Loucy (cell line): ENCODE measurements around the gene CFAP54.
"Not testable (repeated sequence)": the region's sequence is repeated elsewhere in the genome, so short reads cannot be mapped to it uniquely, and the experiment has no call there.

ENCODE experiments used
- H2AFZ ChIP-seq: fragments of 200-600 bp; sonication (generic); 2 replicates; pipeline ENCODE4 v1.6.0; 2016; ENCODE audit warnings: antibody characterized with exemption, mild to moderate bottlenecking, low read length, moderate library complexity
- H3F3A ChIP-seq: fragments of 200-600 bp; 2 replicates; pipeline ENCODE4 v1.6.0; 2016; ENCODE audit warnings: antibody characterized with exemption, low read depth, mild to moderate bottlenecking
- H3K27me3 ChIP-seq: fragments of 200-600 bp; sonication (generic); 2 replicates; pipeline ENCODE4 v1.6.1; 2014; ENCODE audit warnings: low read length, mild to moderate bottlenecking; ENCODE audit not compliant: insufficient read depth, poor library complexity, severe bottlenecking
- H3K36me3 ChIP-seq: fragments of 200-600 bp; sonication (generic); 2 replicates; pipeline ENCODE4 v1.6.1; 2016; ENCODE audit warnings: low read length; ENCODE audit not compliant: insufficient read depth
- H3K4me1 ChIP-seq: fragments of 200-600 bp; sonication (generic); 2 replicates; pipeline ENCODE4 v1.5.1; 2014; ENCODE audit warnings: low read length, mild to moderate bottlenecking; ENCODE audit not compliant: insufficient read depth, poor library complexity, severe bottlenecking
- H3K4me2 ChIP-seq: fragments of 200-600 bp; sonication (generic); 2 replicates; pipeline ENCODE4 v1.6.0; 2014; ENCODE audit warnings: antibody characterized with exemption, low read length, low read depth, mild to moderate bottlenecking; ENCODE audit not compliant: poor library complexity, severe bottlenecking
- H3K4me3 ChIP-seq: fragments of 200-600 bp; sonication (generic); 2 replicates; pipeline ENCODE4 v1.5.1; 2014; ENCODE audit warnings: low read length, mild to moderate bottlenecking, mixed read lengths; ENCODE audit not compliant: poor library complexity, severe bottlenecking
- H3K79me2 ChIP-seq: fragments of 200-600 bp; sonication (generic); 2 replicates; pipeline ENCODE4 v1.6.1; 2014; ENCODE audit warnings: low read length; ENCODE audit not compliant: insufficient read depth
- H3K9ac ChIP-seq: fragments of 200-600 bp; sonication (generic); 2 replicates; pipeline ENCODE4 v1.6.0; 2014; ENCODE audit warnings: mild to moderate bottlenecking, low read depth, low read length, moderate library complexity; ENCODE audit not compliant: poor library complexity, severe bottlenecking
- H3K9me2 ChIP-seq: fragments of 200-600 bp; sonication (generic); replicated peaks from 2 replicates; pipeline ENCODE4 v1.6.1; 2016; ENCODE audit warnings: low read depth, low read length, mixed read lengths
- H3K9me3 ChIP-seq: fragments of 200-600 bp; sonication (generic); 2 replicates; pipeline ENCODE4 v1.6.1; 2014; ENCODE audit warnings: mild to moderate bottlenecking, antibody characterized with exemption, low read length, low read depth; ENCODE audit not compliant: insufficient read depth
- H4K20me1 ChIP-seq: fragments of 200-600 bp; sonication (generic); 2 replicates; pipeline ENCODE4 v1.6.0; 2014; ENCODE audit warnings: antibody characterized with exemption, low read length, mild to moderate bottlenecking; ENCODE audit not compliant: insufficient read depth, poor library complexity, severe bottlenecking
- EZH2phosphoT487 ChIP-seq: fragments of 200-600 bp; IDR thresholded peaks from 2 replicates; pipeline ENCODE4 v1.6.1; 2018; ENCODE audit warnings: antibody characterized with exemption, mild to moderate bottlenecking, moderate library complexity, borderline replicate concordance
- TF ChIP-seq, protein P1 (sequence below): fragments of 200-600 bp; sonication (generic); conservative IDR thresholded peaks from 2 replicates; pipeline ENCODE4 v1.5.1; 2014; ENCODE audit warnings: mild to moderate bottlenecking, antibody characterized with exemption, low read length

Gene CFAP54

DNA sequence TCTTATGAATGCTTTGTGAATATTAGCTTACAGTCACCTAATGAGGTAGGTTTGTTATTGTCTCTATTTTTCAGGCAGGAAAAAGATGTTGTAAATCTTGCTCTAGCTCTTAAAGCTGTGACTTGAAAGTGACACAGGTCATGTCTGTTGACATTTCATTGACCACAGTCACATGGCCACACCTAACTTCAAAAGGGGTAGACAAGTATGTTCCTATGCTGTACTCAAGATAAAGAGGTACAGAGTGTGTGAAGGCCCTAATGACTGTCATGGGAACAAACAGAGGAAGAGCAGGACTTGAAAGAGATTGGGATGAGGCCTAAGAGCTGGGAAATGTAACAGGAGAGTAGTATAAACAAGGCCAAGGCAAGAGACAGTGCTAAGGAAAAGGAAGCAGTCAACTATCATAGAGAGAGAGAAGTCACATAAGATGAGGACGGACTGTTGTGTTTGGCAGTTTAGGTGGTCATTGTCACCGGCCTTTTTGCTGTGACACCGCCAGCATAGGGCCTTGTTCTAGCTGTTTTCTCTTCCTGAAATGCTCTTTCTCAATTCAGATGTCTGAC, 181.0 kb downstream of the CFAP54 start:
- Histone ChIP-seq H3K4me3 (no peak overlapping the region), H3K9me3 (peaks cover 4% of the 10 kb centered on the region; the same call in 1 of the 2 replicates), H3K36me3 (no peaks in the 10 kb centered on the region), H3K9me2 (no peaks in the 10 kb centered on the region), H2AFZ (no peak overlapping the region; the same call in 1 of the 2 replicates), H3K9ac (no peak overlapping the region), H3K4me1 (no peaks in the 10 kb centered on the region), H3K79me2 (no peaks in the 10 kb centered on the region), H3F3A (no peaks in the 10 kb centered on the region), H3K27me3 (no peaks in the 10 kb centered on the region), H4K20me1 (no peaks in the 10 kb centered on the region), H3K4me2 (no peak overlapping the region)
- TF ChIP-seq, protein P1, sequence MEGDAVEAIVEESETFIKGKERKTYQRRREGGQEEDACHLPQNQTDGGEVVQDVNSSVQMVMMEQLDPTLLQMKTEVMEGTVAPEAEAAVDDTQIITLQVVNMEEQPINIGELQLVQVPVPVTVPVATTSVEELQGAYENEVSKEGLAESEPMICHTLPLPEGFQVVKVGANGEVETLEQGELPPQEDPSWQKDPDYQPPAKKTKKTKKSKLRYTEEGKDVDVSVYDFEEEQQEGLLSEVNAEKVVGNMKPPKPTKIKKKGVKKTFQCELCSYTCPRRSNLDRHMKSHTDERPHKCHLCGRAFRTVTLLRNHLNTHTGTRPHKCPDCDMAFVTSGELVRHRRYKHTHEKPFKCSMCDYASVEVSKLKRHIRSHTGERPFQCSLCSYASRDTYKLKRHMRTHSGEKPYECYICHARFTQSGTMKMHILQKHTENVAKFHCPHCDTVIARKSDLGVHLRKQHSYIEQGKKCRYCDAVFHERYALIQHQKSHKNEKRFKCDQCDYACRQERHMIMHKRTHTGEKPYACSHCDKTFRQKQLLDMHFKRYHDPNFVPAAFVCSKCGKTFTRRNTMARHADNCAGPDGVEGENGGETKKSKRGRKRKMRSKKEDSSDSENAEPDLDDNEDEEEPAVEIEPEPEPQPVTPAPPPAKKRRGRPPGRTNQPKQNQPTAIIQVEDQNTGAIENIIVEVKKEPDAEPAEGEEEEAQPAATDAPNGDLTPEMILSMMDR: no peak
- no peak for TF ChIP-seq EZH2phosphoT487

DNA sequence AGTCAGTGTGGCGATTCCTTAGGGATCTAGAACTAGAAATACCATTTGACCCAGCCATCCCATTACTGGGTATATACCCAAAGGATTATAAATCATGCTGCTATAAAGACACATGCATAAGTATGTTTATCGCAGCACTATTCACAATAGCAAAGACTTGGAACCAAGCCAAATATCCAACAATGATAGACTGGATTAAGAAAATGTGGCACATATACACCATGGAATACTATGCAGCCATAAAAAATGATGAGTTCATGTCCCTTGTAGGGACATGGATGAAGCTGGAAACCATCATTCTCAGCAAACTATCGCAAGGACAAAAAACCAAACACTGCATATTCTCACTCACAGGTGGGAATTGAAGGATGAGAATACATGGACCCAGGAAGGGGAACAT, 186.1 kb downstream of the CFAP54 start:
- not testable (repeated sequence) for H3K9me3 ChIP-seq, H3K4me2 ChIP-seq, H3K27me3 ChIP-seq, H3K9ac ChIP-seq, H3K9me2 ChIP-seq, H3K4me3 ChIP-seq, H3K79me2 ChIP-seq, H4K20me1 ChIP-seq, H3F3A ChIP-seq, H2AFZ ChIP-seq, H3K4me1 ChIP-seq, H3K36me3 ChIP-seq

DNA sequence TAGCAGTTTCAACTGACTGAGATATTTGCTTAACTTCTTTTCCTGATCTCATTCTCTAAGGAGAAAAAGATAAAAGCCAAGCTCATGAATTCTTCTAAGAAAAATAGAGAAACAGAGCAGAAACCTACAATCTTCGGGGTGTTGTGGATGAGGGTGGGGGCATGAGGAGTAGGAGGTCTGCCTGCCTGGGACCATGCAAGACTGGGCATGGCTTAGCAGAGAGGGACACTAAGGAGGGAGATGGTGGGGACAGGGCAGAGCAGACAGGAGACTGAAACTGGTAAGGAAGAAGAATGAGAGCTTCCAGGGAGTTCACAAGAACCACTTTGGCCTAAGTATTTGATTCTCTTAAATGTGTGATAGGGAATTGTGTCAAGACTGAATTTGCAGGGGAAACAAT, 188.0 kb downstream of the CFAP54 start:
- H3K9ac ChIP-seq: no peak overlapping the region
- no peaks in the 10 kb centered on the region for H3K9me3 ChIP-seq

DNA sequence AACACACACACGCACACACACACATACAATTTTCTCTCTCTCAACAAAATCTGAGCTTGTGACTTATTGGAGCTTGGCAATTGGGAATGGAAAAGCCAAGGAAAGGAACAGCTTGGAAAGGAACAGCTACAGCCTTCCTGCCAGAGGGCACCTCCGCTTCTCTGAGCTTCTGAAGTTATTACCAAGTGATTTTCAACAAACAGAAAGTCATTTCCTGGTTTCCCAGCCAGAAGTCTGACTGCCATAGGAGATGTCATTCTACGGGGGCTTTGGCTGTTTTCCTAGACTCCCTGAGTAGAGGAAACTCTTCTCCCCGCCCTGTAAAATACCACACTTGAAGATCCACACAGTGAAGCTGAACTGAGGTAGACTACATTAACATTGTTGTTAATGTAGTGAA, 198.3 kb downstream of the CFAP54 start:
- Histone ChIP-seq H3K4me2 (no peak overlapping the region), H3K4me3 (no peak overlapping the region), H3K79me2 (no peaks in the 10 kb centered on the region), H4K20me1 (no peaks in the 10 kb centered on the region), H3K36me3 (no peaks in the 10 kb centered on the region), H3K9me2 (no peaks in the 10 kb centered on the region), H3K9ac (no peak overlapping the region), H3K27me3 (no peaks in the 10 kb centered on the region), H2AFZ (no peak overlapping the region), H3K4me1 (no peaks in the 10 kb centered on the region), H3F3A (no peaks in the 10 kb centered on the region), H3K9me3 (no peaks in the 10 kb centered on the region)
- TF ChIP-seq, protein P1: no peak
- TF ChIP-seq EZH2phosphoT487: no peak

More for the DNA sequence above, 188.0 kb downstream of the CFAP54 start:
- no peaks in the 10 kb centered on the region for H3K4me1 ChIP-seq
- H3K4me3 ChIP-seq: no peak overlapping the region
- H4K20me1 ChIP-seq: no peaks in the 10 kb centered on the region
- H3K9me2 ChIP-seq: no peaks in the 10 kb centered on the region
- H3K27me3 ChIP-seq: no peaks in the 10 kb centered on the region
- TF ChIP-seq, protein P1: no peak
- TF ChIP-seq EZH2phosphoT487: no peak
- no peaks in the 10 kb centered on the region for H3K79me2 ChIP-seq
- H3K4me2 ChIP-seq: no peak overlapping the region
- H3F3A ChIP-seq: no peaks in the 10 kb centered on the region
- no peaks in the 10 kb centered on the region for H3K36me3 ChIP-seq
- H2AFZ ChIP-seq: no peak overlapping the region
